Measurements from ENCODE around the gene ADARB2.

Gene ADARB2

DNA sequence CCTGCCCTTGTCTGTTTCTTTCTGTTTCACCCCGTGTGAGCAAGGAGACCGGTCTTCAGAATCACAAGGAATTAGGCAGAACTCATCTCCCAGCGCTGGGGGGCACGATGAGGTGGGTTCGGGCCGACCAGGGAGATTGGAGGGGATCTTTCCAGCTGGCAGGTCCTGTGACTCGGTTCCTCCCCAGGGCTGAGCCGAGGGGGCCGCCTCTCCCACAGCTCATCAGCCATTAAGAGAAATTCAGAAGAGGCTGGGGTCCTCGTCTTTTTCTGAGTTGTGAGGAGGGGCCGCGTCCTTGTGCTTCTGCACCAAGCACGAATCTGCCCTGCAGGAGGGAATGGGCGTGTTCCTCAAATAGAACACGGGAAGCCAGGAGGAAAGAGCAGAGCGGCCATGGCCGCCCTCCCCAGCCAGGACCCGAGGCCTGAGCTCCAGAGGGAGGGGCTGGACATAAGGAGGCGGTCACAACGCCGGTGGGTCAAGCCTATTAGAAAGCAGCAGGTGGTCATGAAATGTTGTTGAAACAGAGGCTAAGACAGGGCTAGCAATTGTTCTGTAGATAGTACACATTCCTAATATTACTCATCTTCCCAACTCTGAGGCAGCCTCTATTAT, 125.3 kb downstream of the ADARB2 start:
- no peak for DNase-seq (ENCODE audit: low read depth)

DNA sequence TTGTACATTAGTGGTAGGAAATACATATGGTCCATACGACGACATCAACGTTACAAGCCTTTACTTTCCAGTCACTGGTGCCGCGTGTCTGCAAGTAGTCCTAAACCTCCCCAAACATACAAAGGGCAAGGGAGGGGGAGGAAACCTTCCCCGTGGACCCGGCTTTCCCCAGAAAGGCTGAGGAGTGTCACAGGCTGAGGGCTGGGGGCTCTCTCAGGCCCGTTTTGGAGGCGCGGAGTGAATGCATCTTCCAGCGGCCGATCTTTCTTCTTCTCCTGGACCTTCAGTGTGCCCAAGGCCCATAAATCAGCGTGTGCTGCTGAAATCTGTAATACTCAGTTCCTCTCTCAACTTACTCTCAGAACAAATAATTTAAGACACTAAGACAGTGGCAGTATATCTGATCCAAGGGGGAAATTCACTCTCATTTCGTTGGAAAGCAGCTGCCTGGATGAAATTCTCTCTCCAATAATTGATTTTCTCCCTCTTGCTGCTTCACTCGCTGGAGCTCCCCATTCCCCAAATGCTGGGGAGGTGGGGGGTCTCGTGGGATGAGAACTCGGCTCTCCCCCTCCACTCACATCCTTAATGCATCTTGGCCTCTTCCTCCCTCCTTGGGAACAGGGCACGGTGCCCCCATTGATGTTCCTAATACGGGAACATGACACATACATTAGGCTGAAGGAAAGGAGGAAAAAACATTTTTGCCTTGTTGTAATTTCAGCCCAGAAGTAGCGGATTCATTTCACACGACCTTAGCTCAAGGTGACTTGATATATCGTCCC, 126.1 kb downstream of the ADARB2 start:
- no peak for DNase-seq (ENCODE audit: low read depth)

DNA sequence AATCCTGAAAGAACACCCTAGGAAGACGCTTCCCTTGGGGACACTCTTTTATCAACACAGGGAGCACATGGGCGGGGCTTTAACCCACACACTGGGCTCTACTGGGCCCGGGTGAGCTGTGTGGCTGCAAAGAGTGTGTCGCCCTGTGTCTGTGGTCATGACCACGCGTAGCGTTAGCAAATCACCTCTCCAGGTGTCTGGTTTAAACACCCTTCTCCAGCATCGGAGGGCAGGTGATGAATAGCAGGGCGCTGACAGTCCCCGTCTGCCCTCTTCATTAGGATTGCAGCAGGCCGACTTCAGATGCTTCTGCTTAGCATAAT, 127.7 kb downstream of the ADARB2 start:
- no peak for DNase-seq (ENCODE audit: low read depth)

DNA sequence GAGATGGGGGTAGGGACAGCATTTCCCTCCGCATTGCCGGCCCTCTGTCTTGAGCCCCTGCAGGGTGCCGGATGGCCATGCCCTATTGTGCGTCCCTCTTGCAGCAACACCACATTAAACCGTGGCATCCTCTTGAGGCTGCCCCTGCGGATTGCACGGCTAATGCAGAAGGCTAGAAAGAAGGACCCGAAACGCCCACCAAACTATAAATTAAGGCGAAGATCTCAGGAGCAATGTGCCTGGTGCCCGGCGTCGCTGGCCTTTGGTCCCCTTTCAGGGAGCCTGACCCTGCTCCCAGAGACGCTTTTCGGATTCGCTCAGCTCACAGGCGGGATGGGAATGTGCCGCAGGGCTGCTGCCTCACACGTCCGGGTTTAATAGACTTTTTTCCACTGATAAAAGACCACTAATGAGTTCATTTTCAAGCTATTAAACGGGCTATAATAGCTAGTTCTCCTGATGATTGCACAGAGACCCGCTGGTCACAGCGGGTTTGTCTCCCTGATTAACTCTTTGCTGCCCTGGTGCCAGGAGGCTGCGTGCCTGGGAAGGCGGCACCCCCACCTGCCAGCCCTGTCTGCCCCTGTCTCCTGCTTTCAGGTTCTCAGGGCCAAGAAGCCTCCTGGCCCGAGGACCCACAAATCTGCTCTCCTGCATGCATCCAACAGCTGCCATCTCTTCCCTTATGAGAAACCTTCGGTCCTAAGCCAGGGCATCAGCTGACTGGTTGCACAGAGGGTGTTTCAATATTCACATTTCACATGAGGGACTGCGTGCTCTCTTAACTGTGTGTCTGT, 128.3 kb downstream of the ADARB2 start:
- no peak for DNase-seq (ENCODE audit: low read depth)

DNA sequence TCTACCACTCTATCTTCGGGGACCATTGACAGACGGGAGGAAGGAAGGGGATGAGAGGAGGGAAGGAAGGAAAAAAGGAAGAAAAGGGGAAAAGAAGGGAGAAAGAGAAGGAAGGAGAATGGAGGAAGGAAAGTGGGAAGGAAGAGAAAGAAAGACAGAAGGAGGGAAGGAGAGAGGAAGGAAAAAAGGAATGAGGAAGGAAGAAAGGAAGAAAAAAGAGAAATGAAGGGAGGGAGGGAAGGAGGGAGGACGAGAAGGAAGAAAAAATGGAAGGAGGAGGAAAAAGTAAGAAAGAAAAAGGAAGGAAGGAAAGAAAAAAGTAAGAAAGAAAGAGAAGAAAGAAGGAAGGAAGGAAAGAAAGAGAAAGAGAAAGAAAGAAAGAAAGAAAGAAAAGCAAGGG, 128.9 kb downstream of the ADARB2 start:
- no peak for DNase-seq (ENCODE audit: low read depth)

DNA sequence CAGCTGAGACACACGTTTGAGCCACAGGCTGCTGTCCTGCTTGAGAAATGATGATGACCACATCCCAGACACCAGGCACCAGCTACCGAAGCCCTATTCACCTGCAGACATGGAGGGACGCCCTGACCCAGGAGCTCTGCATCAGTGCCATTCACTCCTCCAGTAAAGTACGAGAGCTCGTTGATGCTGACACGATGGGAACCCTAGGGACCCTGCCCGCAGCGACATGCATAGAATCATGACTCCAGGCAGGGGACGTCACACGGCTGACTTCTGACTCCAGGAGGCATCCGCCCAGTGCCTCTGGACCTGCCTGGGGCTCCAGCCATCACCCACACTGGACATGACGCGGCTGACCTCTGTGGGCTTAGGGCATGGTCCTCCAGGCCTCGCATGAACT, 129.9 kb downstream of the ADARB2 start:
- DNase-seq (ENCODE audit: low read depth), result no peak

DNA sequence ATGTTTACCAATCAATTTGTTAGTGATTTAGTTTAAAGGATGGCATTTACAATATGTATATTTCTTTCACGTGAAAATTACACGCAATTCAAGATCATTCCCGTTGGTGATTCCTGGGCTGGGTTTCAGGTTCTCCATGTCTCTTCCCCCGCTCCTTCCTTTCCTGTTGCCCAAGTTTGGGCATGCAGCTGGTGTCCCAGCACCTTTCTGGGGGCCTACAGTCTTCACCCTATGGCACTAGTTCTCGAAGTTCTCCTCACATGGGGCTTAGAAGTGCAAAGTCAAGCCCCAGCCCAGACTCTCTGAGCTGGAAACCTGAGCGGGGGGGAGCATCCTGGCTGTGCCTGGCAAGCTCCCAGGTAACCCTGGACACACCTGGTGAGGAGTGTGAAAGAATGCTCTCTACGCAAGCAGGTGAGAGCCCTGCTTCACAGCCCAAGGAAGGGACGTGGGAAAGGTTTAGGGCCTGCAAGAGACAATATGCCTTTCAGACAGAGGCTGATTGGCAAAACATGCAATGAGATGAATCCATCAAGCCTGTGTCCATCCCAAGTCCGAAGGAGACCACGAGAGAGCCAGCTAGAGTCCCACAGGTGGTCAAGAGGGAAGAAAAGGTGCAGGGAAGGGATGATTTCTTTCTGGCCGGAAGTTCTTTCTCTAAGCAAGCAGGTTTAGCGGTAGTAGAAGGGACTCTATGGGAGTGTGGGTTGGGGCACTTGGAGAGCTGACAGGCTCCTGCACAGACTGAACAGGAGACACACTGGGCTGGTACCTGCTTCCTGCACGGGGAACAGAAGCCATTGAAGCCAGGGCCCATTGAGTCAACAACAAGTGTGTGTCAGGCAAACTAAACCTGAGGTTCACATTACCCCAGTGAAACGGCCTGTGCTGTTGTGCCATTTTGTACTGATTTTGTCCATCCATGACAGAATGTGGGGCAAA, 131.1 kb downstream of the ADARB2 start:
- no peak for DNase-seq (ENCODE audit: low read depth)

DNA sequence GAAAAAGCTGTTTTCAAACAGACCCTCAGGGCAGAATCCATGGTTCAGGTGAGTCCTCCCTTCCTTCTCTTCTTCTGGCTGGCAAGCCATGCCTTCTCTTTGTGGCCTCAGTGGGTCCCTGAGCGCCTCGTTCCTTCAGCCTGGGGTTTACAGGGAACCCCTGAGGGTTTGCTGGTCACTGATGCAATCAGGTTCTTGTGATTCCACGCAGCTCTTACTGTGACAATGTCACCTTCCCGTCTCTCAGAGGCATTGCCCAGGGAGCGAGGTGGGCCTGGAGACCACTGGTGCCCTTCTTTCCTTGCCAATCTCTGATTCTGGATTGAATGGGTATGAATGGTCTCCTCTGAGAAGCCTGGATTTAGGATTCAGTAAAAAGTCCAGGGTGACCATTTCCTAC, 132.2 kb downstream of the ADARB2 start:
- no peak for DNase-seq (ENCODE audit: low read depth)

DNA sequence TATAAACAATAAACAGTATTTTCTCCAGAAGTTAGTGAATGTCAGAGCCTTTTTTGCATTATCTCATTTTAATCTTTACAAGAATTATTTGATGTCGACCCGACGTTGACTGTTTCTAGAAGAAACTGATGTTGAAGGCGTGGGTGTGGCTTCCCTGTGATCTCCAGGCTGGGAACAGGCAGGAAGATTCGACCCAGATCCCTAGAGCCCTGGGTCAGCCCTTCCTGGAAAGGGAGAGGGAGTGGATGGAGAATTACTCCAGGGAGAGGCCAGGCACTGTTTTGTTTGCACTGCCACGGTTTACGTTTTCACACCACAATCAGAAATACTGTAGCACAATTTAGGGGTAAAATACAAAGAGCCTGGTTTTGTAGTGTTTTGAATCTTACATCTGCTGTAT, 133.1 kb downstream of the ADARB2 start:
- no peak for DNase-seq (ENCODE audit: low read depth)

DNA sequence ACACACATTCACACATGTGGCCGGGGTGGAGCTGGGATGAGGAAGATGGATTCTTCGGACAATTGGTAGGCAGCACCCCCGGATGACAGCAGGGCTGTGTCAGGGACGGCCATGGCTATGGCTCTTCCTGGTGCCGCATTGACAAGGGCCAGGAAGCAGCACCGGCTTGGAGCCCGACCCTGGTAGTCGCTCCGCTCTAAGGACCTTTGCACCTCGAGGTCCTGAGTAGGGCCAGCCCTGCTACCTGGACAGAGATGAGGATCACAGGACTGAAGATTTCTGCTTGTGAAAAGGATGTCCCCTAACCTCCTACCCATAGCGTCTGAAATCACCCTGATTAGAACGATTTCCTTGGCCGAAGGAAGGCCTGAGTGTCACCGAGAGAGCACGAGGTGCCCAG, 134.1 kb downstream of the ADARB2 start:
- DNase-seq (ENCODE audit: low read depth), result no peak

DNA sequence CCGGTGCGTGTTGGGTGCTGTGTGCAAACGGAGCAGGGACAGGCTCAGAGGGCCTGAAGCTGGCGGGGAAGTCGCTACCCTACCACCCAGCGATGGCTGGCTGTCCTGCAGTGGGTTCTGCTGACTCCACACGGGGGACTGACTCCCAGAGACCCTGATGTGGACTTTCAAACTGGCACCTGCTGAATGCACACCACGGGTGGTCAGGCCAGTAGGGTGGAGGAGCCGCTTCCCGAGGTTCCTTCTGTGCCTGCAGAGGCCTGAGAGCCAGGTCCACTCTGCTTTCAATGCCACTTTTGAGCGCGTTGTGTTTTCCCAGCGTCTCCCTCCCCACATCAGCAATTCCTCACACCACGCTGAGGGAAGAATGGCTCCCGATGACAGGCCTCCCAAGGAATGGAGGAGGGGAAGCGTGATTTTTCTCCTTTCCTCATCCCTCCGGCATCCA, 135.3 kb downstream of the ADARB2 start:
- no peak for DNase-seq (ENCODE audit: low read depth)

DNA sequence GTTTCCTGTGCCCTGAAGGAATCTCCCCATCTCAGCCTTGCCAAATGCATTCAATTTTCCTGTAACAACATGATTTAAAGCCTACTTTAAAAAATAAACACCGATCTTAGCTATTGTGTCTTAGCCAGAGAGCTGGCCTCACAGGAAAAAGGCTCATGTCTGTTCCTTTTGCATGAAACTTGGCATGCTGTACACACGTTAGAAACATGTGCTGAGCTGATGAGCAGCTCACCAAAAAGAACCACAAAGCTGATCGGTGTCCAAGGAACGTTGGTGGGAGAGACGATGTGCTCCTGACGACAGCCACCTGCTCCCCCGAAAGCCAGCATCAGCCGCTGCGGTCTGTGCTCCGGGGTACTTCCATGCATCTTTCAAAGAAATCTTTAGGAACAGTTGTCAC, 135.9 kb downstream of the ADARB2 start:
- DNase-seq (ENCODE audit: low read depth), result no peak

DNA sequence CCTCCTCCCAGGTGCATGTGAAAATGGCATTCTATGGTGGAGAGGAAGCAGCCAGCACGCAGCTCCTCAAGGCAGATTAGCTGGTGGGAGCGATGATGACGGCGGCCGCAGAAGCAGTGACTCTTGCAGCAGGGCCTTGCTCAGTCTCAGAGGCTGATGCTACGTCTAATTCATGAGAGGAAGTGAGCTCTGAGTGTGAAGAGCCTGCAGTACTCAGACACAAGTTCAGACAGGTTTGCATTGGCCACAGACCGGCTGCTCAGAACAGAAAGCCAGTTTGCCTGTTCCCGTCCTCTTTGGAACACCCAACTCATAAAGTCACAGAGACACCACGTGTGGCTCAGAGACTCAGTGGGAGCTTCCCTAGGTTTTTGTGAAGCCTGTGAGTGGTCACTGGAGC, 136.5 kb downstream of the ADARB2 start:
- no peak for DNase-seq (ENCODE audit: low read depth)

DNA sequence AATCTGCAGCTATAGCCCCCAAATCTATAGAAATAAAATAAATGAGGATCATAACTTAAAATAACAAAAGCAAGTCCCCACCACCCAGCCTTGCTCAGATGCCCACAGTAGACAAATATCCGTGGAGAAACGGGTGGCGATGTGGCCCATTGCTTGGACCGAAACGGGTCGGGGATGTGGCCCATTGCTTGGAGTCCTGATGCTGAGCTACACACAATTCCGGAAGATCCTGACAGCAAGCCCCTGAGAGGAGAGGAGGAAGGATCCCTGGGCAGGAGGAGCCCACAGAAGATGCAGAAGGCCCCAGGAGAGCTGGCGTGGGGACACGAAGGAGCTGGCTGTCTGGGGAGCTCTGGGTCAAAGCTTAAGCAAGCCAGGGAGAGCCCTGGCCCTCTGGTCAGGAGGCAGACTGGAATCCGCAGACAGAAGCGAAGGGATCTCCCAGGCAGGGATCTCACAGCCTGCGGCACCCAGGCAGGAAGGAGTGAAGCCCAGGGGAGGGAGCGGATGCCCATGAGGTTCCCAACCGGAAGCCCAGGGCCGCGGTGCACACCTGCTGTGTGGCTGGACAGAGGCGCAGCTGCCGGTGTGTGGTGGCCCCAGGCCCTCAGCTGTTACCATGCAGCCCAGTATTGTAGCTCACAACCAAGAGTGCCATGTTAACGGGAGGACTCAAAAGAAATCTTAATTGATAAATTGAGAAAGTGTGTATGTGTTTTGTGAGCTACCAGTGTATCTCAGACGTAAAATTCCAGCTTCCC, 138.8 kb downstream of the ADARB2 start:
- DNase-seq (ENCODE audit: low read depth), result no peak

DNA sequence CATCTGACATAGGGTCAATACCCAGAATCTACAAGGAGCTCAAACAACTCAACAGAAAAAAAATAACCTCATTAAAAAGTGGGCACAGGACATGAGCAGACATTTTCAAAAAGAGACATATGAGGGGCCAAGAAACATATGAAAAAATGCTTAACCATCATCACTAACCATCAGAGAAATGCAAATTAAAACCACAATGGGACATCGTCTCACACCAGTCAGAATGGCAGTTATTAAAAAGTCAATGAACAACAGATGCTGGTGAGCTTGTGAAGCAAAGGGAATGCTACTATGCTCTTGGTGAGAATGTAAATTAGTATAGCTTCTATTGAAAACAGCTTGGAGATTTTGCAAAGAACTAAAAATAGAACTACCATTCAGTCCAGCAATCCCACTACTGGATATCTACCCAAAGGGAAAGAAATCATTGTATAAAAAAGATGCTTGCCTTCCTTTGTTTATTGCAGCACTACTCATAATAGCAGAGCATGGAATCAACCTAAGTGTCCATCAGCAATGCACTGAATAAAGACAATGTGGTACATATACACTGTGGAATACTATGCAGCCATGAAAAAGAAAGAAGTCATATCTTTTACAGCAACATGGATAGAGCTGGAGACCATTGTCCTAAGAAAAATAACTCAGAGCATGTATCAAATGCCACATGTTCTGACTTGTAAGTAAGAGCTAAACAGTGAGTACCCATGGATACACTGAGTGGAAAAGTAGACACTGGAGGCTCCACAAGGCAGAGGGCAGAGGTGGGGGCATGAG, 139.8 kb downstream of the ADARB2 start:
- DNase-seq (ENCODE audit: low read depth), result no peak

DNA sequence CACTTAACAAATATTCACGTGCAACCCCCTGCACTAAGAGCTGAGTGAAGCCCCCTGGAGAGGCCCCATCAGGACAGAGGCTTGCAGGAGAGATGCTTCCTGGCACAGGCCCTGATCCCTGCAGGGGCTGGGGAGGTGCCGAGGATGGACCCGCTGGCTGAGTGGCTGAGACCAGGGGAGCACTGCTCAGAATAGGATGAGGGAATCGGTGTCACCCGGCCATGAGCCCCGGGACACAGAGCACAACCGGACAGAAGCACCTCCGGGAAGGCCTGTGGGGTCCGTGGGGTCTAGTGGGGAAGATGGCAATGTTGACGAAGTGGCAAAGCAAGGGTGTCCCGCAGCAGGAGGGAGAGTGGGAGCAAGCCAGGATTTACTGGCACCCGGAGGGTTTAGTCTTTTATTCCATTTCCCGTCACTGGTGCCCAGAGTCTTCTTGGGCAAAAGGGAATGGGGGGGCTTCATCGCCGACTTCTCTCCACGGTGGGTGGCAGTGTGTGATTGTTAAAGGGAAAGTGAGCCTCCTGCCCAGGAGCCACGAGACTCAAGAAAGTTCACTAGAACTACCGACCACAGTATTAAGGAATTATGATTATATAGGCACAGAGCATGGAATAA, 140.7 kb downstream of the ADARB2 start:
- DNase-seq (ENCODE audit: low read depth), result no peak

DNA sequence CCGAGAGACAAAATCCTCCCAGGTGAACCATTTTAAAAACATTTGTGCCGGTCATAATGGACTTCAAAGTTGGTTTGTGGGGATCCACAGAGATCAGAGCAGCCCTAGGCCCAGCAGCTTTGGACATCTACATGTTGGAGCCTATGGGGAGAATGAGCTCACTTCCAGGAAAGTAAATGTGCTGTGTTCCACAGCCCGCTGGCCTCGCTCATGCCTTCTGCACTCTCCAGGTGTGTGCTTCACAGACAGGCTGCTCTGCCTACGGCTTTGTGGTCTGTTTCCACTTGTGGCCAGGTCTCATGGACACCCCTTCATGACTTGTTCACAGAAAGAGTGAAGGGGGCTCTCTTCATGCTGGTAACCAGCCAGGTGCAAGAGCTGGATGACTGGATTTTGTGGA, 141.6 kb downstream of the ADARB2 start:
- no peak for DNase-seq (ENCODE audit: low read depth)

DNA sequence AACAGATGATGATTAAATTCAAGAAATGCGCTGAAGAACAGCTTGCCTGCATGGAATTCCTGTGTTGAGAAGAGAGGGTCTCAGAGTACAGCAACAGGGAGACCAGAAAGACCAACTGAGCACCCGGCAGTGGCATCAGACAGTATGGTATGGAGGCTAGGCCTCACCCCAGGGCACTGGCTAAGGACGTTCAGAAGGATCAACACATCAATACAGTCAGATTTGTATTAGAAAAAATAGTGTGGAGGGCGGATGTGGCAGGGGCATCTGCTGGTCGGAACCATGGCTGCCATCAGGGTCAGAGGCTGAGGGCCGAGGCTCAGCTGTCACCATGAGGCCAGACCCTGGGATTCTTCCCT, 142.1 kb downstream of the ADARB2 start:
- no peak for DNase-seq (ENCODE audit: low read depth)

DNA sequence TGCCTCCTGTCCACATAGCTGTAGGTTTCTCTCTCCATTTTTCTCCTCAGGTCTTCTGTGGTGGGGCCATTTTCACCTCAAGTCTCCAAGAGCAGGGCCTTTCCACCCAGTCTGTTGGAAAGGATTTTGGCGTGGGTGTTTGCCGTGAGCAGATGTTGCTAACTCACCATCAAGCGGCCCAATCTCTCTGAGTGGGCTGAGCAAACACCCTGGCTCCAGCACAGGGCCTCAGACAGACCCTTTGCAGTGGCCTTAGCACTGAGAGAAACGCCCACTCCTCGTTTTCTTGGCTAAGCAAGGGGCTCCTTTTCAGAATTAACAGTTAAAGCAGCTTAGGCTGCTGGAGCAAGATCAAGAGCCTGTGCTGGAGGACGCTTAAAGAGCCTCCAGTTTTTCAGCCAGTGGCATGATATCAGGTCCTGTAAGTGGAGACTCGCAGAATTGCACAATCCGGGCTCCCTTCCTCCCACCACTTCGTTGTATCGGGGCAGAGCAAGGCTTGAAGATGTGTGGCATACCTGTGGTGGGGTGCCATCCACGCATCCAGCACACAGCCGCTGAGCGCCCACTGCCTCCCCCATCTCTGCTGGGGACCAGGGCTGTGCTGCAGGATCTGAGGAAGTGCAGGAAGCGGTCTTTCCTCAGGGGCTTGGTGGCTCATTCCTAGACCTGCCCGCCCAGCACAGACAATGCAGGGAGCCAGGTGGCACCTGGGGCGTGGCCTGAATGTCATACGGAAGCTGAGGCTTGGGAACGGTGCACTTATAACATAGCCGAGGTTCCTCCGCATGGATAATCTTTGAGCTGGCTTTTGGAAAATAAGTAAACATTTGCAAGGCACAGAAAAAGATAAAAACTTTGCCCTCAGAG, 142.7 kb downstream of the ADARB2 start:
- no peak for DNase-seq (ENCODE audit: low read depth)
